22Rv1 (cell line): ENCODE measurements around the gene ARHGAP18.

ENCODE experiments used
- ZFX ChIP-seq: fragments of 450-650 bp; IDR thresholded peaks from 2 replicates; pipeline ENCODE4 v1.6.1; 2017; ENCODE audit warnings: antibody characterized with exemption, borderline replicate concordance
- TF ChIP-seq, protein P1 (sequence below): fragments of 450-650 bp; IDR thresholded peaks from 2 replicates; pipeline ENCODE4 v1.5.1; 2017; ENCODE audit warnings: mild to moderate bottlenecking

DNA sequence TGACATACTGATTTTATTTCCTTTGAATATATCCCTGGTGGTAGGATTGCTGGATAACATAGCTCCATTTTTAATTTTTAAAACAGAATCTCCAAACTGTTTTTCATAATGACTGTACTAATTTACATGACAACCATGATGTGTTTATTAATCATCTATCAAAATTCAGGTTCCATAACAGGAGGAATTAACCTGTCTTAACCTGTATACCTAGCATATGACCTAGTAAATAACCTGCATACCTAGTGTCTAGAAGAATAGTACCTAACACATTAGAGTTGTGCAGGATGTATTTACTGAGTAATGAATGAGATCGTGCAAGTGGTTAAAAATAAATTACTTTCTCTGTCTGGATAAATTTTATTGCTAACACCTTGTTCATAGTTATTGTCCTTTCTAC is 45.8 kb upstream of the ARHGAP18 start:
- TF ChIP-seq, protein P1, sequence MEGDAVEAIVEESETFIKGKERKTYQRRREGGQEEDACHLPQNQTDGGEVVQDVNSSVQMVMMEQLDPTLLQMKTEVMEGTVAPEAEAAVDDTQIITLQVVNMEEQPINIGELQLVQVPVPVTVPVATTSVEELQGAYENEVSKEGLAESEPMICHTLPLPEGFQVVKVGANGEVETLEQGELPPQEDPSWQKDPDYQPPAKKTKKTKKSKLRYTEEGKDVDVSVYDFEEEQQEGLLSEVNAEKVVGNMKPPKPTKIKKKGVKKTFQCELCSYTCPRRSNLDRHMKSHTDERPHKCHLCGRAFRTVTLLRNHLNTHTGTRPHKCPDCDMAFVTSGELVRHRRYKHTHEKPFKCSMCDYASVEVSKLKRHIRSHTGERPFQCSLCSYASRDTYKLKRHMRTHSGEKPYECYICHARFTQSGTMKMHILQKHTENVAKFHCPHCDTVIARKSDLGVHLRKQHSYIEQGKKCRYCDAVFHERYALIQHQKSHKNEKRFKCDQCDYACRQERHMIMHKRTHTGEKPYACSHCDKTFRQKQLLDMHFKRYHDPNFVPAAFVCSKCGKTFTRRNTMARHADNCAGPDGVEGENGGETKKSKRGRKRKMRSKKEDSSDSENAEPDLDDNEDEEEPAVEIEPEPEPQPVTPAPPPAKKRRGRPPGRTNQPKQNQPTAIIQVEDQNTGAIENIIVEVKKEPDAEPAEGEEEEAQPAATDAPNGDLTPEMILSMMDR: no peak
- no peak for TF ChIP-seq ZFX
